HG02610 (cell line): ENCODE measurements around the gene IBTK.
A peak's percentile ranks its signal among the peaks of the same experiment; 100 is the strongest.
"Not testable (repeated sequence)": the region's sequence is repeated elsewhere in the genome, so short reads cannot be mapped to it uniquely, and the experiment has no call there.

Experiments
- ATAC-seq: cut with Tn5 transposase; IDR thresholded peaks from one replicate; pipeline ENCODE4 v1.9.1; 2021; ENCODE audit warnings: mild to moderate bottlenecking, moderate library complexity; ENCODE audit not compliant: unreplicated experiment

Gene IBTK

GRCh38 chr6:82182756-82183155 lies 64.8 kb downstream of the IBTK start:
- ATAC-seq: peak; percentile 71

DNA sequence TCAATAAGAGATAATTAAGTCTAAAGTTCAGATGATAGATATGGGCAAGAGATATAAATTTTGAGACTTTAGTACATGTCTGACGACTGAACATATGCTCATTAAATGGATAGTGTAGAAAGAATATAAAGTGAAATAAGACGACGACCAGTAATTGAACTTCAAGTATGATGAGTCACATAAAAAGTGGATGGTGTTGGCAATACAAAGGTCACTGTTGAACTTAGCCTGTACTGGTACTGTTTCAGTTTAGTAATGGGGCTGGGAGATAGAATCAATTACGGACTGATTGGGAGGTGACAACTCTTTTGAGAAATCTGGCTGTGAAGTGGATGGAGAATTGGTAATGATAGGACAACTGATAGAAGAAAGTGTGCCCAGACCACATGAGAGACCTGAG lies 68.1 kb downstream of the IBTK start:
- ATAC-seq: no peak

GRCh38 chr6:82178759-82179112 lies 68.8 kb downstream of the IBTK start:
- ATAC-seq: no peak

- ATAC-seq: no peak
Observed at GRCh38 chr6:82178077-82178758, 69.3 kb downstream of the IBTK start.

DNA sequence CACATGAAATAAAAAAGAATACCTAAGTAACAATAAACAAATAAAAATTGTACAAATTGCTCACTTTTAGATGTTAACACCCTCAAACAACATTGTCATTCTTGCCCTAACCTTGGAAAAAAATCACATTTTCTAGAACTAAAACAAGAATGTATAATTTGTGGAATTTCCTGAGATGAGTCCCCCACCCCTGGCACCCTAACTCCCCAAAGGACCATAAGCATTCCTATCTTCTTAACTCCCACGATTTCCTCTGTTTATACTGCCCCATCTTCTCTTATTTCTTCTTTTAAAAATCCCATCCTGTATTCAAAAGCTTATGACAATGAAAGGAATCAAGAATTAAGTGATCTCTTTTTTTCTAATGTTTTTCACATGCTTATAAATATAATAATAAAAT lies 70.9 kb downstream of the IBTK start:
- no peak for ATAC-seq

DNA sequence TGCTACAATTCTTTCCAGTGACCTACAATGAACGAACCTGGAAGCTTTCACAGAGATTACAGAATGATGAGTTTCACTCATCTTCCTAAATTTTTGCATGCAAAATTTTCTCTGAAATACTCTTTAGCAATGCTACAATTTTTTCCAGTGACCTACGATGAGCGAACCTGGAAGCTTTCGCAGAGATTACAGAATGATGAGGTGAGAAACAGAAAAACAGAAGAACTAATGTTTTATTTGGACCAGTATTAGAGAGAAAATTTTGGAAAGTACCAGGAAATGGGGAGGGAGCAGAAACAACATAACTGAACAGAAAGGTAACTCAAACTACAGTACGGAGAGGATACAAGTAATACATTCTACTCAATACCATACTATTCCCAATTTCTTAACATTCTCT lies 75.0 kb downstream of the IBTK start:
- ATAC-seq: no peak

GRCh38 chr6:82169138-82169876 lies 78.2 kb downstream of the IBTK start:
- ATAC-seq: no peak

DNA sequence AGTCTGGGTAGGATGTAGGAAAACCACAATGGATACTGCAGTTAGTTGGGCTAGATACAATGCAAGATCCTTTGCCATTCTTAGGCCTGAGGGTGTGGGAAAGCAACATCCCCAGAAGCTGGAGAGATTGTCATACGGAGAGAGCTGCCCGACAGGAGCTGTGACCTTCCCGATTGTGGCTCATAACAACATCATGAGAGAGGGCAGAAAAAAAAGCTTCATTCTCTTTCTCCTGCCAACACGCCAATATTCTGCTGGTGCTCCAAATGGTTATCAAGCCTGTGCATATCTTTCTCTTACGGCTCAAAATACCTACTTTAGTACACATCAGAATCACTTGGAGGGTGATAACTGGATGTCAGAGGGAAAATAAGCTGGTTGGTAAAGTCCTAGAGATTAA lies 81.1 kb downstream of the IBTK start:
- ATAC-seq: no peak

DNA sequence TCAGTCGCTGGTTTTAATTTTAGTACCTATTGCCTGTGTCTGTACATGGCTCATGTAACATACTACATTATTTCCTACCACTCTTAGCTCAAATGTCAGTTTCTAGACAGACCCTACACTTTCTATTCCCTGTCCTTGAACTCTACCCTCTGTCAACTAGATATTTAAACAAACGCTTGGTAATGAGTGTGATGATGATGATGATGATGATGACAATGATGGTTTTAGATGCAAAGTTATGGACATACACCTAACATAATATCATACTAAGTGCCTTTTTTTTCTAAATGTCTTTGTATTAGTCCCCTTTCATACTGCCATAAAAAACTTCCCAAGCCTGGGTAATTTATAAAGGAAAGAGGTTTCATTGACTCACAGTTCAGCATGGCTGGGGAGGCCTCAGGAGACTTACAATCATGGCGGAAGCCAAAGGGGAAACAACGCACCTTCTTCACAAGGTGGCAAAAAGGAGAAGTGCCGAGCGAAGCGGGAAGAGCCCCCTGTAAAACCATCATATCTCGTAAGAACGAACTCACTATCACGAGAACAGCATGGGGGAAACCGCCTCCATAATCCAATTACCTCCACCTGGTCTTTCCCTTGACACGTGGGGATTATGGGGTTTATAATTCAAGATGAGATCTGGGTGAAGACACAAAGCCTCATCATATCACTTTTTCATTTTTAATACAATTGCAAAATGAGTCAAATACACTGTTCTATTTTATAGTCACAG lies 87.1 kb downstream of the IBTK start:
- ATAC-seq: no peak

DNA sequence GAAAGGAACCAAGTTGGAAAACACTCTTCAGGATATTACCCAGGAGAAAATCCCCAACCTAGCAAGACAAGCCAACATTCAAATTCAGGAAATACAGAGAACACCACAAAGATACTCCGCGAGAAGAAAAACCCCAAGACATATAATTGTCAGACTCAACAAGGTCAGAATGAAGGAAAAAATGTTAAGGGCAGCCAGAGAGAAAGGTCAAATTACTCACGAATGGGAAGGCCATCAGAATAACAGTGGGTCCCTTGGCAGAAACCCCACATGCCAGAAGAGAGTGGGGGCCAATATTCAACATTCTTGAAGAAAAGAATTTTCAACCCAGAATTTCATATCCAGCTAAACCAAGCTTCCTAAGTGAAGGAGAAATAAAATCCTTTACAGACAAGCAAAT lies 94.8 kb downstream of the IBTK start:
- ATAC-seq: not testable (repeated sequence)

GRCh38 chr6:82151147-82151546 lies 96.4 kb downstream of the IBTK start:
- not testable (repeated sequence) for ATAC-seq

GRCh38 chr6:82145926-82146452 lies 101.6 kb downstream of the IBTK start:
- no peak for ATAC-seq

DNA sequence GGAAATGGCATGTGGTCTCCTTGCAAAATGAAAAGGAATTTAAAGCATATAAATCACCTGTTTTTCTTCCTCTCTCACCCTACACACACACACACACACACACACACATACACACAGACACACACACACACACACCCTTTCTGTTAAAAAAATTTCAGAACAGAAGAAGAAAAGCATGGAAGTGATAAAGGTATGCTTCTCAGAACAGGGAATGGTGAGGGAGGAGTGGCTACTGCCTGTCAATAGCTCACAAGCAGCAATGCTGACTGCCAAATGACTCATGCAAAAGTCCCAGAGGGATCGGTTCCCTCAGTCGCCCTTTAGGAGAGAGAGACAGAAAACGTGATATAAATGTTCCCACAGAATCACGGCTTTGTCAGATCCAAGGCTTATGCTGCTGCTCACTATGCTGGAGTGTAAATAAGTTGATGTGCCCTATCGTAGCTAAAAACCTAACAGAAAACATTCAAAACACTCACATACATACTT lies 102.6 kb downstream of the IBTK start:
- no peak for ATAC-seq

GRCh38 chr6:82144007-82144851 lies 103.3 kb downstream of the IBTK start:
- peak; percentile 83 for ATAC-seq

GRCh38 chr6:82143041-82143481 lies 104.5 kb downstream of the IBTK start:
- no peak for ATAC-seq

DNA sequence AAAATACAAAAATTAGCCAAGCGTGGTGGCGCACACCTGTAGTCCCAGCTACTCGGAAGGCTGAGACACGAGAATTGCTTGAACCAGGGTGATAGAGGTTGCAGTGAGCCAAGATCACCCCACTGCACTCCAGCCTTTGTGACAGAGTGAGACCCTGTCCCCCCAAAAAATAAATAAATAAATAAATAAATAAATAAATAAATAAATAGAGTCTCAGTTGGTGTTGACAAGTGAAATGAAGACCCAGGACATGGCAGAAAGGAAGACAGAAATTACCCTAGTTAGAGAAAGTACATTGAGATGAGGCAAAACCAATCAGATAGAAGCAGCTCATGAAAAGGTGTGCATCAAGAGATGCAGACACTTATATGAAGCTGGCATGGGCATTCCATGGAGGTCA lies 105.0 kb downstream of the IBTK start:
- no peak for ATAC-seq

GRCh38 chr6:82138075-82138791 lies 109.3 kb downstream of the IBTK start:
- ATAC-seq: no peak

- ATAC-seq: no peak
Observed at GRCh38 chr6:82131441-82131840, 116.1 kb downstream of the IBTK start.

GRCh38 chr6:82129797-82130196 lies 117.7 kb downstream of the IBTK start:
- ATAC-seq: no peak

DNA sequence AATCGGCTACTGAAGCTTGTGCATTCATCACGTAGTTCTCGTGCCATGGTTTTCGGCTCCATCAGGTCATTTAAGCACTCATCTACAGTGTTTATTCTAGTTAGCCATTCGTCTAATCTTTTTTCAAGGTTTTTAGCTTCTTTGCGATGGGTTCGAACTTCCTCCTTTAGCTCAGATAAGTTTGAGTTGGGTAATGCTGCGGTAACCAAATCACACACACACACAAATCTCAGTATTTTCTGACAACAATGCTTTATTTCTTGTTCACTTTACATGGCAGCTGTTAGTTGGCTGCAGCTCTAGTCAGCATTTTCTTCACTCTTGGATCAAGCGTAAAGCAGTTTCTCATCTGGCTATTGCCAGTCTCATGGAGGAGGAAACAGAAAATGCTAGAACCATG lies 118.6 kb downstream of the IBTK start:
- not testable (repeated sequence) for ATAC-seq
